ENCODE data around the gene CHMP3. TPM values are rescaled to one million over a fixed set of nuclear protein-coding genes. Genes with fewer than 3 reads are reported as not detected.

Gene CHMP3
- total RNA-seq, 1 donor from 2014 or later: 21.9 TPM

DNA sequence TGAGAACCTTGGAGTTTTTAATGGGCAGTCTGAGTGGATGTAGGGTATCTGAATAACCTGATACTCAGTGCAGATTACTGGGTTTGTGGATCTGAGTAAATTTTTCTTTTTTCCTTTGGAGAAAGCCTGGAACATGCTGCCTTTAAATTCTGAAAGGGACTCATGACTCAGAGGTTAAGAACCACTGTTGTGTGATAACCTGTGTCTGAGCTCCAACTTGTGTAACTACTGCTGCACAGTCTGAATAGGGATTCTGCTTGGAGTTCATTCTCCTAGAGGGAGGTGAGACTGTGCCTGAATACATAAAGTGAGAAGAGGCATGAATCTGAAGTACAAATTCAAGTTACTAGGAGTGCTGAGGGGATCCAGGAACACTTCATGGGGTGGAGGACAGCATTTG is 85.9 kb downstream of the CHMP3 start:
- Histone ChIP-seq H3K4me3 (no peak overlapping the region), H3K27me3 (no peaks in the 10 kb centered on the region), H3F3A (ENCODE audit: low read depth) (no peaks in the 10 kb centered on the region), H3K4me2 (no peak overlapping the region), H3K4me1 (no peaks in the 10 kb centered on the region), H3K27ac (no peak overlapping the region), H3K9ac (no peak overlapping the region), H2AFZ (replicated peaks) (no peak overlapping the region), H3K36me3 (peaks cover 36% of the 10 kb centered on the region), H4K20me1 (ENCODE audit: low read depth) (peaks cover 22% of the 10 kb centered on the region), H3K79me2 (ENCODE audit: low read depth) (no peaks in the 10 kb centered on the region), H3K9me3 (ENCODE audit: low read depth) (no peaks in the 10 kb centered on the region)
- Mint-ChIP-seq H3K9me3 (no peaks in the 10 kb centered on the region), H3K4me3 (no peak overlapping the region), H3K27me3 (ENCODE audit: insufficient read depth, low read depth) (peaks cover 2% of the 10 kb centered on the region), H3K36me3 (peaks cover 56% of the 10 kb centered on the region), H3K4me1 (no peaks in the 10 kb centered on the region), H3K27ac (no peak overlapping the region)
- TF ChIP-seq, protein P1, sequence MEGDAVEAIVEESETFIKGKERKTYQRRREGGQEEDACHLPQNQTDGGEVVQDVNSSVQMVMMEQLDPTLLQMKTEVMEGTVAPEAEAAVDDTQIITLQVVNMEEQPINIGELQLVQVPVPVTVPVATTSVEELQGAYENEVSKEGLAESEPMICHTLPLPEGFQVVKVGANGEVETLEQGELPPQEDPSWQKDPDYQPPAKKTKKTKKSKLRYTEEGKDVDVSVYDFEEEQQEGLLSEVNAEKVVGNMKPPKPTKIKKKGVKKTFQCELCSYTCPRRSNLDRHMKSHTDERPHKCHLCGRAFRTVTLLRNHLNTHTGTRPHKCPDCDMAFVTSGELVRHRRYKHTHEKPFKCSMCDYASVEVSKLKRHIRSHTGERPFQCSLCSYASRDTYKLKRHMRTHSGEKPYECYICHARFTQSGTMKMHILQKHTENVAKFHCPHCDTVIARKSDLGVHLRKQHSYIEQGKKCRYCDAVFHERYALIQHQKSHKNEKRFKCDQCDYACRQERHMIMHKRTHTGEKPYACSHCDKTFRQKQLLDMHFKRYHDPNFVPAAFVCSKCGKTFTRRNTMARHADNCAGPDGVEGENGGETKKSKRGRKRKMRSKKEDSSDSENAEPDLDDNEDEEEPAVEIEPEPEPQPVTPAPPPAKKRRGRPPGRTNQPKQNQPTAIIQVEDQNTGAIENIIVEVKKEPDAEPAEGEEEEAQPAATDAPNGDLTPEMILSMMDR (IDR thresholded peaks at IDR 0.05): no peak
- TF ChIP-seq EZH2phosphoT487 (IDR thresholded peaks at IDR 0.05) (no peak), EZH2 (IDR thresholded peaks at IDR 0.05) (no peak)
- no peak for DNase-seq (ENCODE audit: low spot score)

DNA sequence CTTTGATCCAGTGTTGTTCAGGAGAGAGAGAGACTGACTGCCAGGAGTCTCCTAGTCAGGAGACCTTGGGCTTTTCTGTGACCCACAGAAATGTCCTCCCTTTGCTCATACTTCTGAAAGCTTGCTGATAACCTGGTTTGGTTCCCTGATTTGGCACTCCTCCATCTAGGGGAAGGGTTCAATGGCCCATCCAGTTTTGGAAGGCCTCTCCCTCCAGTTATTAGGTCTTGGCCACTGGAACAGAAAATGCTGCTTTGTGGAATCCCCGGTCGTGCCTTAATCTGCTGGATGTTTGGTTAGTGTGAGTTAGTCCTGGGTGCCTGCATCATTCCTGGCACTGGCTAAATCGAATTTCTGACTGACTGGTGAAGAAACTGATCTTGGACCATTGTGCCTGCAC is 86.3 kb downstream of the CHMP3 start:
- Histone ChIP-seq H3K4me1 (no peaks in the 10 kb centered on the region), H2AFZ (replicated peaks) (no peak overlapping the region), H4K20me1 (ENCODE audit: low read depth) (peaks cover 19% of the 10 kb centered on the region), H3K9me3 (ENCODE audit: low read depth) (no peaks in the 10 kb centered on the region), H3K36me3 (peaks cover 40% of the 10 kb centered on the region), H3K27me3 (no peaks in the 10 kb centered on the region), H3K4me3 (no peak overlapping the region), H3K4me2 (no peak overlapping the region), H3F3A (ENCODE audit: low read depth) (no peaks in the 10 kb centered on the region), H3K27ac (no peak overlapping the region), H3K9ac (no peak overlapping the region), H3K79me2 (ENCODE audit: low read depth) (no peaks in the 10 kb centered on the region)
- peaks cover 55% of the 10 kb centered on the region for H3K36me3 Mint-ChIP-seq
- H3K27ac Mint-ChIP-seq: no peak overlapping the region
- DNase-seq (ENCODE audit: low spot score): no peak
- no peak overlapping the region for H3K4me3 Mint-ChIP-seq
- no peaks in the 10 kb centered on the region for H3K9me3 Mint-ChIP-seq
- peaks cover 2% of the 10 kb centered on the region for H3K27me3 Mint-ChIP-seq (ENCODE audit: insufficient read depth, low read depth)
- no peaks in the 10 kb centered on the region for H3K4me1 Mint-ChIP-seq
- TF ChIP-seq, protein P1 (IDR thresholded peaks at IDR 0.05): no peak
- TF ChIP-seq EZH2phosphoT487 (IDR thresholded peaks at IDR 0.05) (no peak), EZH2 (IDR thresholded peaks at IDR 0.05) (no peak)

DNA sequence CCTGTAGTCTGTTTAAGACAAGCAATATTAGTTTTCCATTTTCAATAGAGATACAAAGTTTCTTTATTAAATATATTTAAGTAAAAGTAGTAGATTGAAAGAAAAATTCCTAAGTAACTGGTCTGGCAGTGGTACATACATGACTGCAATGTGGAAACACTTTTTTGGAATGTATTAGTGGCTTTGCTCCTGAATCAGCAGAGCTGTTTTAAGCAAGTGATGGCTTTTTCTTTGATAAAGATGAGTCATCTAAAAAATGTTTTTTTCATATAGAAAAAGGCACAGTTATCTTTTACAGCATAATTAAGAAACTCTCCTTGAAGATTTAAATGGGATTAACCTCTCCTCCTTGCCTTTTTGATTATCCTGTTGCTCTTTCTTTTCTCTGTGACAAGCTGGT is 87.2 kb downstream of the CHMP3 start:
- peaks cover 2% of the 10 kb centered on the region for H3K27me3 Mint-ChIP-seq (ENCODE audit: insufficient read depth, low read depth)
- Histone ChIP-seq H3K36me3 (peaks cover 37% of the 10 kb centered on the region), H3K9ac (no peak overlapping the region), H3K27ac (no peak overlapping the region), H3K4me3 (no peak overlapping the region), H3K4me1 (no peaks in the 10 kb centered on the region), H2AFZ (replicated peaks) (no peak overlapping the region), H4K20me1 (ENCODE audit: low read depth) (peaks cover 23% of the 10 kb centered on the region), H3K9me3 (ENCODE audit: low read depth) (no peaks in the 10 kb centered on the region), H3F3A (ENCODE audit: low read depth) (no peaks in the 10 kb centered on the region), H3K79me2 (ENCODE audit: low read depth) (no peaks in the 10 kb centered on the region), H3K4me2 (no peak overlapping the region), H3K27me3 (no peaks in the 10 kb centered on the region)
- H3K9me3 Mint-ChIP-seq: no peaks in the 10 kb centered on the region
- no peak for DNase-seq (ENCODE audit: low spot score)
- H3K4me1 Mint-ChIP-seq: no peaks in the 10 kb centered on the region
- peaks cover 56% of the 10 kb centered on the region for H3K36me3 Mint-ChIP-seq
- H3K4me3 Mint-ChIP-seq: no peak overlapping the region
- no peak overlapping the region for H3K27ac Mint-ChIP-seq
- TF ChIP-seq, protein P1 (IDR thresholded peaks at IDR 0.05): no peak
- no peak for TF ChIP-seq EZH2 (IDR thresholded peaks at IDR 0.05)
- no peak for TF ChIP-seq EZH2phosphoT487 (IDR thresholded peaks at IDR 0.05)

Measured in neural progenitor cell (in vitro differentiated cells).